Astrocyte (in vitro differentiated cells and primary cell): ENCODE measurements around the gene LRTM2. TPM values are rescaled to one million over a fixed set of nuclear protein-coding genes. Genes with fewer than 3 reads are reported as not detected.

Experiments used
- DNase-seq: peaks from one replicate; pipeline ENCODE4 v3.0.0-alpha.2; 2010; ENCODE audit warnings: low read depth
- FAIRE-seq: peaks from 2 replicates; lab custom pipeline; 2011; peaks lifted over from hg19 to GRCh38; lab: Jason Lieb, UNC
- H2AFZ ChIP-seq: 2 replicates; pipeline ENCODE4 v1.6.0; 2012; ENCODE audit warnings: low read depth, low read length, inconsistent platforms
- H3K27ac ChIP-seq: 2 replicates; pipeline ENCODE4 v1.5.1; 2011; ENCODE audit warnings: low read depth, low read length, inconsistent platforms
- H3K27me3 ChIP-seq: 2 replicates; pipeline ENCODE4 v1.6.0; 2011; ENCODE audit warnings: low read length, inconsistent platforms; ENCODE audit not compliant: insufficient read depth
- H3K36me3 ChIP-seq: 2 replicates; pipeline ENCODE4 v1.5.1; 2011; ENCODE audit warnings: low read length, inconsistent platforms; ENCODE audit not compliant: insufficient read depth
- H3K4me1 ChIP-seq: 2 replicates; pipeline ENCODE4 v1.5.1; 2011; ENCODE audit warnings: low read length, inconsistent platforms; ENCODE audit not compliant: insufficient read depth
- H3K4me2 ChIP-seq: 2 replicates; pipeline ENCODE4 v1.6.0; 2012; ENCODE audit warnings: low read length, inconsistent platforms
- H3K4me3 ChIP-seq: 2 replicates; pipeline ENCODE4 v1.5.1; 2011; ENCODE audit warnings: low read depth, mild to moderate bottlenecking, low read length, inconsistent platforms; ENCODE audit not compliant: insufficient read depth
- H3K79me2 ChIP-seq: 2 replicates; pipeline ENCODE4 v1.6.0; 2012; ENCODE audit warnings: mild to moderate bottlenecking, low read length, inconsistent platforms; ENCODE audit not compliant: insufficient read depth
- H3K9ac ChIP-seq: 2 replicates; pipeline ENCODE4 v1.6.0; 2012; ENCODE audit warnings: mild to moderate bottlenecking, low read length, inconsistent platforms
- H3K9me3 ChIP-seq: 2 replicates; pipeline ENCODE4 v1.5.1; 2012; ENCODE audit warnings: low read depth, mild to moderate bottlenecking, low read length, inconsistent platforms; ENCODE audit not compliant: insufficient read depth
- H4K20me1 ChIP-seq: 2 replicates; pipeline ENCODE4 v1.6.0; 2012; ENCODE audit warnings: low read length, inconsistent platforms; ENCODE audit not compliant: insufficient read depth
- H3K27ac Mint-ChIP-seq: one replicate; pipeline ENCODE4 v1.8.0; 2021; ENCODE audit warnings: mild to moderate bottlenecking, mixed read lengths; ENCODE audit not compliant: unreplicated experiment
- H3K27me3 Mint-ChIP-seq: one replicate; pipeline ENCODE4 v1.8.0; 2021; ENCODE audit warnings: low read depth, mixed read lengths; ENCODE audit not compliant: unreplicated experiment
- H3K36me3 Mint-ChIP-seq: one replicate; pipeline ENCODE4 v1.8.0; 2021; ENCODE audit warnings: low read depth, mixed read lengths; ENCODE audit not compliant: unreplicated experiment
- H3K4me1 Mint-ChIP-seq: one replicate; pipeline ENCODE4 v1.8.0; 2021; ENCODE audit warnings: low read depth, mixed read lengths; ENCODE audit not compliant: unreplicated experiment
- H3K4me3 Mint-ChIP-seq: one replicate; pipeline ENCODE4 v1.8.0; 2021; ENCODE audit warnings: mild to moderate bottlenecking, moderate library complexity, mixed read lengths; ENCODE audit not compliant: unreplicated experiment
- H3K9me3 Mint-ChIP-seq: one replicate; pipeline ENCODE4 v1.8.0; 2021; ENCODE audit warnings: mild to moderate bottlenecking, mixed read lengths; ENCODE audit not compliant: unreplicated experiment
- CTCF ChIP-seq: IDR thresholded peaks from 2 replicates; pipeline ENCODE4 v1.5.1; 2011; ENCODE audit warnings: low read depth, mild to moderate bottlenecking, inconsistent platforms, low read length, moderate library complexity; ENCODE audit not compliant: insufficient read depth
- EZH2 ChIP-seq: IDR thresholded peaks from 2 replicates; pipeline ENCODE4 v1.6.1; 2012; ENCODE audit warnings: mild to moderate bottlenecking, low read length, inconsistent platforms; ENCODE audit not compliant: insufficient read depth
- total RNA-seq: library from RNA; stranded (reverse); gene quantifications from 2 replicates; pipeline ENCODE4 v1.2.1, GENCODE V29; 2021

Gene LRTM2
- total RNA-seq, 1 donor from 2014 or later: not detected

- no peak overlapping the region for H3K4me3 Mint-ChIP-seq
- no peak overlapping the region for H3K9ac ChIP-seq
- H3K36me3 ChIP-seq: no peaks in the 10 kb centered on the region
- peaks cover 18% of the 10 kb centered on the region for H3K27me3 ChIP-seq
- TF ChIP-seq CTCF (no peak), EZH2 (no peak)
- no peaks in the 10 kb centered on the region for H3K4me1 Mint-ChIP-seq
- H3K4me2 ChIP-seq: no peak overlapping the region
- H3K27ac Mint-ChIP-seq: no peak overlapping the region
- no peaks in the 10 kb centered on the region for H3K9me3 Mint-ChIP-seq
- no peaks in the 10 kb centered on the region for H4K20me1 ChIP-seq
- H3K36me3 Mint-ChIP-seq: no peaks in the 10 kb centered on the region
- no peak overlapping the region for H2AFZ ChIP-seq
- no peak overlapping the region for H3K4me3 ChIP-seq
- H3K4me1 ChIP-seq: no peaks in the 10 kb centered on the region
- no peak for DNase-seq
- H3K27me3 Mint-ChIP-seq: peaks cover 36% of the 10 kb centered on the region
- no peaks in the 10 kb centered on the region for H3K79me2 ChIP-seq
- H3K27ac ChIP-seq: no peak overlapping the region
- H3K9me3 ChIP-seq: no peaks in the 10 kb centered on the region
- no peak for FAIRE-seq
Measured at GRCh38 chr12:1848745-1849144, 28.4 kb downstream of the LRTM2 start.

- H3K9me3 Mint-ChIP-seq: no peaks in the 10 kb centered on the region
- Histone ChIP-seq H3K4me2 (no peak overlapping the region), H2AFZ (no peak overlapping the region), H3K9ac (no peak overlapping the region), H3K9me3 (peaks cover 18% of the 10 kb centered on the region), H4K20me1 (no peaks in the 10 kb centered on the region), H3K27me3 (peaks cover 6% of the 10 kb centered on the region), H3K4me1 (no peaks in the 10 kb centered on the region), H3K36me3 (no peaks in the 10 kb centered on the region), H3K79me2 (no peaks in the 10 kb centered on the region), H3K4me3 (no peak overlapping the region), H3K27ac (no peak overlapping the region)
- TF ChIP-seq EZH2: no peak
- no peak for TF ChIP-seq CTCF
- FAIRE-seq: peak; percentile 20
- peaks cover 24% of the 10 kb centered on the region for H3K27me3 Mint-ChIP-seq
- H3K27ac Mint-ChIP-seq: no peak overlapping the region
- no peaks in the 10 kb centered on the region for H3K36me3 Mint-ChIP-seq
- H3K4me3 Mint-ChIP-seq: no peak overlapping the region
- peak; percentile 91 for DNase-seq
- H3K4me1 Mint-ChIP-seq: no peaks in the 10 kb centered on the region
Measured at GRCh38 chr12:1851151-1851701, 30.9 kb downstream of the LRTM2 start.

DNA sequence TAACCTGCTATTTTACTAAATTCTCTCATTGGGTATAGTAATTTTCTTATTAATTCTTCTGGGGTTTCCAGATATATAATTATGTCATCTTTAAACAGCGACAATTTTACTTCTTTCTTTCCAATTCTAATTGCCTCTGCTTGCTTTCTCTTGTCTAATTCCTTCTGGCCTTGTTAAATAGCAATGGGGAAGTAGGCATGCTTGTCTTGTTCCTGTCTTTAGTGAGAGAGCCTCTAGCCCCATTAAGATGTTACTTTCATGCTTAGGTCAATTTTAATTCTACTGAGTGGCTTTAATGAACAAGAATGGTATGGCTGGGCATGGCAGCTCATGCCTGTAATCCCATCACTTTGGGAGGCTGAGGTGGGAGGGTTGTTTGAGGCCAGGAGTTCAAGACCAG is 31.7 kb downstream of the LRTM2 start:
- Histone ChIP-seq H3K27me3 (peaks cover 4% of the 10 kb centered on the region), H4K20me1 (no peaks in the 10 kb centered on the region), H3K27ac (no peak overlapping the region), H3K4me2 (no peak overlapping the region), H3K9me3 (peaks cover 20% of the 10 kb centered on the region), H3K9ac (no peak overlapping the region), H3K4me3 (no peak overlapping the region), H3K79me2 (no peaks in the 10 kb centered on the region), H3K36me3 (no peaks in the 10 kb centered on the region), H3K4me1 (no peaks in the 10 kb centered on the region), H2AFZ (no peak overlapping the region)
- Mint-ChIP-seq H3K4me1 (no peaks in the 10 kb centered on the region), H3K27me3 (peaks cover 27% of the 10 kb centered on the region), H3K9me3 (peaks cover 3% of the 10 kb centered on the region), H3K27ac (no peak overlapping the region), H3K4me3 (no peak overlapping the region), H3K36me3 (no peaks in the 10 kb centered on the region)
- TF ChIP-seq EZH2 (no peak), CTCF (no peak)
- no peak for DNase-seq
- no peak for FAIRE-seq
